Activated CD8-positive, alpha-beta memory T cell treated with anti-CD3 and anti-CD28 coated beads for 1 hour (primary cell): ENCODE results near the gene INPP5A.
"Not testable (repeated sequence)": the region's sequence is repeated elsewhere in the genome, so short reads cannot be mapped to it uniquely, and the experiment has no call there.

Experiments used
- DNase-seq, 2 donors: peaks; one replicate each; pipeline ENCODE4 v3.0.0-alpha.2; 2020; ENCODE audit warnings: low read depth in 1 of 2; ENCODE audit errors: extremely low read depth in 1 of 2

The INPP5A gene

GRCh38 chr10:132546567-132547420 is 9.2 kb downstream of the INPP5A start:
- no peak for DNase-seq

GRCh38 chr10:132547421-132547861 is 9.9 kb downstream of the INPP5A start:
- peak in 1 of 2 donors; percentile 40 for DNase-seq

GRCh38 chr10:132548106-132548823 is 10.7 kb downstream of the INPP5A start:
- no peak for DNase-seq

- DNase-seq, result no peak
Observed at GRCh38 chr10:132548869-132549268, 11.3 kb downstream of the INPP5A start.

- no peak for DNase-seq
Observed at GRCh38 chr10:132549371-132549770, 11.8 kb downstream of the INPP5A start.

GRCh38 chr10:132550366-132551092 is 12.9 kb downstream of the INPP5A start:
- DNase-seq, result no peak

- DNase-seq, result no peak
Observed at GRCh38 chr10:132551093-132551807, 13.7 kb downstream of the INPP5A start.

- DNase-seq, result no peak
Observed at GRCh38 chr10:132551808-132552130, 14.2 kb downstream of the INPP5A start.

- not testable (repeated sequence) for DNase-seq
Observed at GRCh38 chr10:132552635-132553034, 15.0 kb downstream of the INPP5A start.

- not testable (repeated sequence) for DNase-seq
Observed at GRCh38 chr10:132553568-132553967, 16.0 kb downstream of the INPP5A start.

- no peak for DNase-seq
Observed at GRCh38 chr10:132554053-132554990, 16.7 kb downstream of the INPP5A start.

- peak in 1 of 2 donors; percentile 42 for DNase-seq
Observed at GRCh38 chr10:132554991-132555647, 17.5 kb downstream of the INPP5A start.

GRCh38 chr10:132555648-132556575 is 18.3 kb downstream of the INPP5A start:
- DNase-seq, result no peak

- DNase-seq, result no peak
Observed at GRCh38 chr10:132556994-132557441, 19.4 kb downstream of the INPP5A start.

GRCh38 chr10:132557696-132558515 is 20.3 kb downstream of the INPP5A start:
- no peak for DNase-seq

GRCh38 chr10:132558516-132559413 is 21.2 kb downstream of the INPP5A start:
- no peak for DNase-seq
